ENCODE results near the gene GJB5. TPM values are rescaled to one million over a fixed set of nuclear protein-coding genes. Genes with fewer than 3 reads are reported as not detected.
"Not testable (repeated sequence)": the region's sequence is repeated elsewhere in the genome, so short reads cannot be mapped to it uniquely, and the experiment has no call there.

Gene GJB5
- total RNA-seq, 2 donors from 2014 or later: 0.42 TPM; not detected in 1

GRCh38 chr1:34768856-34769255 lies 14.0 kb downstream of the GJB5 start:
- Histone ChIP-seq H3K36me3 (no peaks in the 10 kb centered on the region), H3K9ac (ENCODE audit: low read depth in 2 of 2, low read length in 2 of 2) (no peak overlapping the region), H3K27ac (no peak overlapping the region), H3K4me1 (no peaks in the 10 kb centered on the region), H3K27me3 (no peaks in the 10 kb centered on the region), H3K4me3 (no peak overlapping the region), H3K9me3 (no peaks in the 10 kb centered on the region)
- no peak for DNase-seq
- intact Hi-C loops (cut with DNase I): no loop called here
- TF ChIP-seq CTCF (IDR thresholded peaks at IDR 0.05): no peak

GRCh38 chr1:34770891-34771504 lies 16.2 kb downstream of the GJB5 start:
- TF ChIP-seq CTCF (IDR thresholded peaks at IDR 0.05): no peak
- intact Hi-C loops (cut with DNase I): no loop called here
- Histone ChIP-seq H3K27me3 (no peaks in the 10 kb centered on the region), H3K27ac (no peak overlapping the region), H3K36me3 (no peaks in the 10 kb centered on the region), H3K9me3 (no peaks in the 10 kb centered on the region), H3K4me1 (no peaks in the 10 kb centered on the region), H3K9ac (ENCODE audit: low read depth in 2 of 2, low read length in 2 of 2) (no peak overlapping the region), H3K4me3 (no peak overlapping the region)
- DNase-seq: no peak

DNA sequence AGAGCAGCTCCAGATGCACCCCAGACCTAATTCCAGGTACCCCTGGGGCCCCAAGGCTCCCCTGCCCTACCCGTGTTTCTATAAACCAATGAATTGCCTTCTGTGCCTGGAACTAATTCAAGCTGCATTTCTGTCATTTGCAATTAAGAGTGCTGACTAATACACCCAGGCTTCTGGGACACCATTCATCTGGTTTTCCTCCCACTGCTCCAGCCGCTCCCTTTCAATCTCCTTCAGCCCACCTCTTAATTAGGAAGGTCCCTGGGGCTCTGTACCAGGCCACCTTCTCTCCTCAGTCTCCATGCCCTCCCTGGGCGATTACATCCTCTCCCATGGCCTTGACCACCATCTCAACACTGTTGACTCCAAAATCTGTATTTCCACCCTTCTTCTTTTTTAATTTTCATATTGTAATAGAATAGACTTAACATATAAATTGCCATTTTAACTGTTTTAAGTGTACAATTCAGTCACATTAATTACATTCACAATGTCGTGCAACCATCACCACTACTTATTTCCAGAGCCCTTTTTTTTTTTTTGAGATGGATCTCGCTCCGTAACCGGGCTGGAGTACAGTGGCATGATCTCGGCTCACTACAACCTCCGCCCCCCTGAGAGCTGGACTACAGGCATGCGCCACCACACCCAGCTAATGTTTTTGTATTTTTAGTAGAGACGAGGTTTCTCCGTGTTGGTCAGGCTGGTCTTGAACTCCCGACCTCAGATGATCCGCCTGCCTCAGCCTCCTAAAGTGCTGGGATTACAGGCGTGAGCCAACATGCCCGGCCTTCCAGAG lies 16.9 kb downstream of the GJB5 start:
- Histone ChIP-seq H3K36me3 (no peaks in the 10 kb centered on the region), H3K4me1 (no peaks in the 10 kb centered on the region), H3K27ac (no peak overlapping the region), H3K4me3 (no peak overlapping the region), H3K27me3 (no peaks in the 10 kb centered on the region), H3K9ac (ENCODE audit: low read depth in 2 of 2, low read length in 2 of 2) (no peak overlapping the region), H3K9me3 (no peaks in the 10 kb centered on the region)
- DNase-seq: no peak
- intact Hi-C loops (cut with DNase I): no loop called here
- TF ChIP-seq CTCF (IDR thresholded peaks at IDR 0.05): no peak

GRCh38 chr1:34773114-34773513 lies 18.3 kb downstream of the GJB5 start:
- H3K9me3 ChIP-seq; H3K36me3 ChIP-seq; H3K27ac ChIP-seq; DNase-seq; H3K9ac ChIP-seq (ENCODE audit: low read depth in 2 of 2, low read length in 2 of 2); intact Hi-C loops (cut with DNase I); H3K27me3 ChIP-seq; H3K4me1 ChIP-seq; H3K4me3 ChIP-seq: not testable (repeated sequence)

DNA sequence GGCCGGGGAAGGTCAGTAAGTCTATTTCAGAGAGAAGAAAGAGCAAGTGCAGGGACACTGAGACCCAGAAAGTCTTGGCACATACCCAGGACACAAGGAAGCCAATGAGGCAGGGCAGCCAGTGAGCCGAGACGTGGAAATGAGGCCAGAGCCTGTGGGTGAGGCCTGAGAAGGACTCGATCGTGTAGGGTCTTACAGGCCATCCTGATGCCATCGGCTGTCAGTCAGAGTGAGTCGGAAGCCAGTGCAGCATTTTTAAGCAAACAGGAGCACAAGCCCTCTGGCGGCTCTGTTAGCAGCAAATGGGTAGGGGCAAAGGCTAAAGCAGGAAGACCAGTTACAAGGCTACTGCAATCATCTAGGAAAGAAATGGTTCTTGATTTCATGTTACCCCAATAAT lies 20.1 kb downstream of the GJB5 start:
- no peak overlapping the region for H3K27ac ChIP-seq
- H3K27me3 ChIP-seq: no peaks in the 10 kb centered on the region
- H3K4me3 ChIP-seq: no peak overlapping the region
- no peaks in the 10 kb centered on the region for H3K36me3 ChIP-seq
- no peaks in the 10 kb centered on the region for H3K4me1 ChIP-seq
- no peak for TF ChIP-seq CTCF (IDR thresholded peaks at IDR 0.05)
- H3K9me3 ChIP-seq: no peaks in the 10 kb centered on the region
- intact Hi-C loops (cut with DNase I): no loop called here
- no peak overlapping the region for H3K9ac ChIP-seq (ENCODE audit: low read depth in 2 of 2, low read length in 2 of 2)
- no peak for DNase-seq

DNA sequence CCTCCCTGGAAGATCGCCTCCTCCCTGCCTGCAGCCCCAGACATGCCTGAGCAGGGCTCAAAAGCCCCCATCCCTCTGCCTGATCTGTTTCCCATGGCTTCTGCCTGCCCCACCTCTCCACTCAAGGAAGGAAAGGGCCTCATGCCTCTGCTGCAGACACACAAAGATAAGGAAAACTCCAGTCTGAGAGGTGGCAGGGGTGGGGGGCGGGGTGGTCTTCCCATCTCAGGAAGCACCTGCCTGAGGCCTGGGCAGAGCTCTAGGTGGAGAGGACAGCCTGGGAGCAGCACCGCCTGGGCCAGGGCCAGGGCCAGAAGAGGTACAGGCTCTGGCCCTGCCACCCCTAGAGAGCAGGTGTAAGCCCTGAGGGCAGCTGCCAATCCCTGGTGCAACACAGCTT lies 22.1 kb downstream of the GJB5 start:
- Histone ChIP-seq H3K27ac (no peak overlapping the region), H3K9me3 (no peaks in the 10 kb centered on the region), H3K4me3 (no peak overlapping the region), H3K36me3 (no peaks in the 10 kb centered on the region), H3K4me1 (no peaks in the 10 kb centered on the region), H3K9ac (ENCODE audit: low read depth in 2 of 2, low read length in 2 of 2) (no peak overlapping the region), H3K27me3 (peaks cover 8% of the 10 kb centered on the region)
- no peak for DNase-seq
- TF ChIP-seq CTCF (IDR thresholded peaks at IDR 0.05): no peak
- intact Hi-C loops (cut with DNase I): no loop called here
